Activated T-cell treated with anti-CD3 and anti-CD28 coated beads for 48 hours (primary cell): ENCODE measurements around the gene VPS52.
"Not testable (repeated sequence)": the region's sequence is repeated elsewhere in the genome, so short reads cannot be mapped to it uniquely, and the experiment has no call there.

Experiments
- DNase-seq: peaks from one replicate; pipeline ENCODE4 v3.0.0-alpha.2; 2020; ENCODE audit warnings: low read depth

VPS52 gene

GRCh38 chr6:33249732-33250630 lies 21.7 kb downstream of the VPS52 start:
- DNase-seq = no peak

GRCh38 chr6:33248932-33249731 lies 22.5 kb downstream of the VPS52 start:
- DNase-seq = peak; percentile 94

- DNase-seq = peak; percentile 18
Measured at GRCh38 chr6:33248643-33248931, 23.1 kb downstream of the VPS52 start.

GRCh38 chr6:33247977-33248642 lies 23.6 kb downstream of the VPS52 start:
- DNase-seq = peak; percentile 87

GRCh38 chr6:33243476-33243875 lies 28.2 kb downstream of the VPS52 start:
- DNase-seq = no peak

- no peak for DNase-seq
Measured at GRCh38 chr6:33241968-33242367, 29.7 kb downstream of the VPS52 start.

- DNase-seq = no peak
Measured at GRCh38 chr6:33237741-33238140, 33.9 kb downstream of the VPS52 start.

- DNase-seq = no peak
Measured at GRCh38 chr6:33236852-33237251, 34.8 kb downstream of the VPS52 start.

GRCh38 chr6:33236328-33236727 lies 35.3 kb downstream of the VPS52 start:
- DNase-seq = no peak

- DNase-seq = no peak
Measured at GRCh38 chr6:33235221-33235634, 36.4 kb downstream of the VPS52 start.

- not testable (repeated sequence) for DNase-seq
Measured at GRCh38 chr6:33226503-33227120, 45.1 kb downstream of the VPS52 start.

GRCh38 chr6:33217681-33218080 lies 54.0 kb downstream of the VPS52 start:
- no peak for DNase-seq

GRCh38 chr6:33217246-33217645 lies 54.4 kb downstream of the VPS52 start:
- DNase-seq = no peak

GRCh38 chr6:33216117-33216649 lies 55.5 kb downstream of the VPS52 start:
- no peak for DNase-seq

- DNase-seq = no peak
Measured at GRCh38 chr6:33215271-33216116, 56.2 kb downstream of the VPS52 start.

- DNase-seq = no peak
Measured at GRCh38 chr6:33213989-33214335, 57.7 kb downstream of the VPS52 start.

- DNase-seq = no peak
Measured at GRCh38 chr6:33213166-33213988, 58.3 kb downstream of the VPS52 start.

- DNase-seq = no peak
Measured at GRCh38 chr6:33212857-33213165, 58.9 kb downstream of the VPS52 start.

- no peak for DNase-seq
Measured at GRCh38 chr6:33211666-33212422, 59.8 kb downstream of the VPS52 start.

- no peak for DNase-seq
Measured at GRCh38 chr6:33211136-33211535, 60.5 kb downstream of the VPS52 start.
